ENCODE measurements around the gene MED8. TPM values are rescaled to one million over a fixed set of nuclear protein-coding genes. Genes with fewer than 3 reads are reported as not detected.

The MED8 gene
- total and polyA plus RNA-seq, 2 of the 8 experiments (the other 6 are each of a cell fraction or from before 2014, with no cell fraction given) = 7.0 to 20.6 TPM

DNA sequence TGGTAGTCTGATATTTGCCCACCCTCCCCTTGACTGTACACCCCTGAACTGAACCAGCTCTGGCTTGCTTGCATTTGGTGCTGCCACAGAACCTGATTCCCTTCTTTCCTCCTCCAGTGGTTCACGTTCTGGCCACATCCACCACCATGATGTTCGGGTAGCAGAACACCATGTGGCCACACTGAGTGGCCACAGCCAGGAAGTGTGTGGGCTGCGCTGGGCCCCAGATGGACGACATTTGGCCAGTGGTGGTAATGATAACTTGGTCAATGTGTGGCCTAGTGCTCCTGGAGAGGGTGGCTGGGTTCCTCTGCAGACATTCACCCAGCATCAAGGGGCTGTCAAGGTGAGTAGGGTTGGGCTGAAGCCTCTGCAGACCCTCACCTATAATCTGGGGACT, 29.0 kb downstream of the MED8 start:
- H3K9ac ChIP-seq (replicated peaks in 1 of 4; ENCODE audit: extremely low read depth in 1 of 4, low read depth in 3 of 4, low read length in 3 of 4) = peak overlapping the region in 1 of 4 experiments; percentile 19; a peak in 1 of 7 replicates
- H3K79me2 ChIP-seq (ENCODE audit: control insufficient read depth in 1 of 2, insufficient read depth in 2 of 2, low read length in 2 of 2) = peaks cover 10 to 27% of the 10 kb centered on the region in 2 experiments
- H3K9me3 ChIP-seq (ENCODE audit: insufficient read depth in 2 of 2, low read depth in 1 of 2, low read length in 1 of 2) = no peaks in the 10 kb centered on the region
- H3K23ac ChIP-seq (ENCODE audit: insufficient read length) = no peak overlapping the region
- peak overlapping the region; percentile 12; the same call in 1 of the 2 replicates for H3K27ac ChIP-seq (ENCODE audit: low read depth, low read length)
- FAIRE-seq (no peak), DNase-seq (ENCODE audit: low read depth in 1 of 2, low spot score in 2 of 2) (no peak)
- no peak overlapping the region for H3K14ac ChIP-seq (ENCODE audit: insufficient read length)
- H4K8ac ChIP-seq (ENCODE audit: extremely low read depth, insufficient read depth, low read length) = no peak overlapping the region
- peaks cover 14% of the 10 kb centered on the region for H3K79me1 ChIP-seq (ENCODE audit: low read depth, low read length)
- TF ChIP-seq KDM5A (IDR thresholded peaks at IDR 0.05; ENCODE audit: low read length) = no peak
- TF ChIP-seq, protein P1, sequence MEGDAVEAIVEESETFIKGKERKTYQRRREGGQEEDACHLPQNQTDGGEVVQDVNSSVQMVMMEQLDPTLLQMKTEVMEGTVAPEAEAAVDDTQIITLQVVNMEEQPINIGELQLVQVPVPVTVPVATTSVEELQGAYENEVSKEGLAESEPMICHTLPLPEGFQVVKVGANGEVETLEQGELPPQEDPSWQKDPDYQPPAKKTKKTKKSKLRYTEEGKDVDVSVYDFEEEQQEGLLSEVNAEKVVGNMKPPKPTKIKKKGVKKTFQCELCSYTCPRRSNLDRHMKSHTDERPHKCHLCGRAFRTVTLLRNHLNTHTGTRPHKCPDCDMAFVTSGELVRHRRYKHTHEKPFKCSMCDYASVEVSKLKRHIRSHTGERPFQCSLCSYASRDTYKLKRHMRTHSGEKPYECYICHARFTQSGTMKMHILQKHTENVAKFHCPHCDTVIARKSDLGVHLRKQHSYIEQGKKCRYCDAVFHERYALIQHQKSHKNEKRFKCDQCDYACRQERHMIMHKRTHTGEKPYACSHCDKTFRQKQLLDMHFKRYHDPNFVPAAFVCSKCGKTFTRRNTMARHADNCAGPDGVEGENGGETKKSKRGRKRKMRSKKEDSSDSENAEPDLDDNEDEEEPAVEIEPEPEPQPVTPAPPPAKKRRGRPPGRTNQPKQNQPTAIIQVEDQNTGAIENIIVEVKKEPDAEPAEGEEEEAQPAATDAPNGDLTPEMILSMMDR (IDR thresholded peaks at IDR 0.05; ENCODE audit: control extremely low read depth in 1 of 3, insufficient read depth in 1 of 3, low read depth in 1 of 3, low read length in 3 of 3) = no peak
- no peak for TF ChIP-seq GABPA (IDR thresholded peaks at IDR 0.05; ENCODE audit: borderline replicate concordance, insufficient read depth, low read length)
- TF ChIP-seq NRF1 (IDR thresholded peaks at IDR 0.05; ENCODE audit: low read depth, low read length) = no peak
- peaks cover 21 to 58% (median 35%) of the 10 kb centered on the region in 4 experiments for H3K36me3 ChIP-seq (ENCODE audit: control insufficient read depth in 2 of 4, insufficient read depth in 4 of 4, low read length in 3 of 4)
- H3K4ac ChIP-seq (replicated peaks; ENCODE audit: insufficient read length, low read depth, low read length) = no peak overlapping the region
- CTCF ChIA-PET (ENCODE audit: partially characterized antibody) = interaction anchor here (0.7 to 1.8 kb wide), 7 partner anchors 10 to 124 kb away, joined by 3 to 7 read pairs (median 3); no protein-coding TSS in a partner anchor
- H3K18ac ChIP-seq (ENCODE audit: extremely low read depth, low read length) = no peak overlapping the region
- no peak overlapping the region for H4K5ac ChIP-seq (ENCODE audit: insufficient read length, low read depth, low read length)
- no peak overlapping the region for H2BK120ac ChIP-seq (replicated peaks; ENCODE audit: low read depth, low read length)
- no peak overlapping the region for H2AFZ ChIP-seq (ENCODE audit: low read length)
- WGBS, 2 experiments (ENCODE audit: extremely low coverage in 1 of 2, insufficient coverage in 1 of 2, insufficient read length in 1 of 2, insufficient replicate concordance in 2 of 2, low coverage in 1 of 2, low lambda C conversion rate in 2 of 2, missing lambda C conversion rate in 1 of 2) = 97% methylated on average over 4 of the region's 4 CpGs; no CpG with 5 or more reads in 1 of the 2 experiments
- no peak overlapping the region for H3K56ac ChIP-seq (replicated peaks; ENCODE audit: insufficient read length, low read depth, low read length)
- H4K91ac ChIP-seq (replicated peaks; ENCODE audit: insufficient read length, low read length) = no peak overlapping the region
- H2AK5ac ChIP-seq (ENCODE audit: low read depth, low read length) = no peak overlapping the region
- peaks cover 7 to 14% (median 8%) of the 10 kb centered on the region in 4 experiments for H3K4me1 ChIP-seq (replicated peaks in 1 of 4; ENCODE audit: control insufficient read depth in 3 of 4, insufficient read depth in 4 of 4, low read length in 3 of 4)
- H3K4me2 ChIP-seq (ENCODE audit: insufficient read depth in 1 of 2, low read depth in 2 of 2, low read length in 2 of 2) = peak overlapping the region; percentile 72 to 77; a peak in 3 of 4 replicates
- H3K27me3 ChIP-seq (replicated peaks in 1 of 4; ENCODE audit: control insufficient read depth in 3 of 4, extremely low read depth in 1 of 4, insufficient read depth in 3 of 4, low read length in 3 of 4) = no peaks in the 10 kb centered on the region
- POLR2A ChIA-PET (ENCODE audit: partially characterized antibody) = interaction anchor here (0.8 to 1.2 kb wide), 4 partner anchors 9 to 18 kb away, joined by 3 to 4 read pairs (median 4); no protein-coding TSS in a partner anchor
- peaks cover 7% of the 10 kb centered on the region for H3K23me2 ChIP-seq (ENCODE audit: low read depth, low read length)
- H2BK15ac ChIP-seq (ENCODE audit: low read length) = no peak overlapping the region
- H3K4me3 ChIP-seq (ENCODE audit: extremely low read depth in 1 of 4, insufficient read depth in 2 of 4, low read depth in 3 of 4, low read length in 4 of 4) = peak overlapping the region in 1 of 4 experiments; percentile 76; a peak in 2 of 8 replicates
- no peak overlapping the region for H2BK20ac ChIP-seq (ENCODE audit: low read length)
- no peak overlapping the region for H2BK12ac ChIP-seq (ENCODE audit: low read depth, low read length)
- H4K20me1 ChIP-seq (replicated peaks in 1 of 2; ENCODE audit: control insufficient read depth in 1 of 2, insufficient read depth in 2 of 2, low read length in 2 of 2) = peaks cover 10 to 13% of the 10 kb centered on the region in 2 experiments
- no peak overlapping the region for H2BK5ac ChIP-seq (ENCODE audit: low read depth, low read length)

All from H1 (cell line).